Activated CD8-positive, alpha-beta memory T cell treated with anti-CD3 and anti-CD28 coated beads, Interleukin-2, amount 50 U/mL, for 24 hours (primary cell): ENCODE measurements around the gene STXBP4.
"Not testable (repeated sequence)": the region's sequence is repeated elsewhere in the genome, so short reads cannot be mapped to it uniquely, and the experiment has no call there.

ENCODE experiments used
- DNase-seq: peaks from one replicate; pipeline ENCODE4 v3.0.0-alpha.2; 2020; ENCODE audit errors: extremely low read depth

The STXBP4 gene

GRCh38 chr17:55057184-55057583, 88.6 kb downstream of the STXBP4 start:
- DNase-seq = no peak

DNA sequence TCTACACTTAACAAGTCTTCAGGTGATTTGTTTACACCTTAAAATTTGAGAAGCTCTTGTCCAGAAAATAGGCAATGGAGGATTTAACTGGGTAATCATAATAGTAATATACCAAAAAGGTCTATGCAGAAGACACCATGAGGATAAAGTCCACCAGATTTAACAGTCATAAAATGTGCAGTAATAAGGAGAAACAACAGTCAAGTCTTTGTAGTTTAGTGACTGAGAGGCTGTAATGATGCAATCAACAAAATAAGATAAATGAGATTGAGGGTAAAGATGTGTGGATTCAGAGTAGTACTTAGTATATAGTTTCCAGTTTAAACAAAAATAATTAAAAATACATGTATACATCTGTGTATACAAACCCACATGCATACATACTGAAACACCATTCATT, 91.2 kb downstream of the STXBP4 start:
- no peak for DNase-seq

DNA sequence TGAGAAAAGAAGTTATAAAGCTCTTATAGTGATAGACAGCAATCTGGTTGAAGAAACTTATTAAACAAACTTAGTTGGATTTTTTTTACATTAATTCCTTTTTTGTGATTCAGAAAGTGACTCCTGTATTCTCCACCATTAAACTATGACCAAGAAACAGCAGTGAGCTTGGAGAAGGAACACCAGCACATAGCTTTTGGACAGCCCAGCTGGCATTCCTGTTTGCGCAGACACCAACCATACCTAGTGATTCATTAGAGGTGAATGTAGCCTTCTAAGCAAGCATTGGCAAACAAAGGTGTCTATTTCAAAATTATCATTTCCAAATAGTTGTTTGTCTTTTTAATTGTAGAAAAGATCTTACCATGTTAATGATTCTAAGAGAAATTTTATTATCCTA, 94.4 kb downstream of the STXBP4 start:
- no peak for DNase-seq

DNA sequence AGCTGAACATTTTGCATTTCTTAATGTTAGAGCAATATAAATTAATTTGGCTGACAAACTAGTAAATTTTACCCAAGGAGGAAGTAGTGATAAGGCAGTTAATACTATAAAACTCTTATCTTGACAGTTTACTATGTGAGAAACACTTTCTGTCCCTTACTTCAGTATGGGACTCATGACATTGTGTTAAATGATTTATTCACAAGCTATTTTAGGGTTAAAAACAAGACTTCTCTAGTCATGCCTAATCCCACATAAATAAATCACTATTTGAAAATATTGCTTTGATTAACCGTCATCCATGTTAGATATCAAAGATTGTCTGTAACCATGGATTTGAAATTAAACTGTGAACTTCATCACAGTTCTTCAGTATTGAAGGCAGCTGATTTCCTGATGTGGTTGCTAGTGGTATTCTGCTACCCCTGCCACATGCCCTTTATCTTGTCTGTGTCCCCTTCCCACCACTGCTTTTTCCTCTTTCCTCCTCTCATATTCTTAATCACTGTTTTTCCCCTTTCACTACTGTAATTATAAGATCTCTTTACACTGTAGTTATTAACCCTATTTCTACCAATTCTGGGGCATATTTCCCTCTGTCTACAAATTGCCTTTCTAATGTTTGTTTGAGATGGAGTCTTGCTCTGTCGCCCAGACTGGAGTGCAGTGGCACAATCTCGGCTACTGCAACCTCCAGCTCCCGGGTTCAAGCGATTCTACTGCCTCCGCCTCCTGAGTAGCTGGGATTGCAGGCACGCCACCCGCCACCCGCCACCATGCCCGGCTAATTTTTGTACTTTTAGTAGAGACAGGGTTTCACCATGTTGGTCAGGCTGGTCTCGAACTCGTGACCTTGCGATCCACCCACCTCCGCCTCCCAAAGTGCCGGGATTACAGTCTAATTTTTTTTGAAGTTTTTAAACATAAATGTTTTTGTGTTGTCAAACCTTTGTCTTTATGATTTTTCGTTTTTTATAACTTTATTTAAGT, 95.6 kb downstream of the STXBP4 start:
- no peak for DNase-seq

- DNase-seq = no peak
Measured at GRCh38 chr17:55067697-55068439, 99.3 kb downstream of the STXBP4 start.

DNA sequence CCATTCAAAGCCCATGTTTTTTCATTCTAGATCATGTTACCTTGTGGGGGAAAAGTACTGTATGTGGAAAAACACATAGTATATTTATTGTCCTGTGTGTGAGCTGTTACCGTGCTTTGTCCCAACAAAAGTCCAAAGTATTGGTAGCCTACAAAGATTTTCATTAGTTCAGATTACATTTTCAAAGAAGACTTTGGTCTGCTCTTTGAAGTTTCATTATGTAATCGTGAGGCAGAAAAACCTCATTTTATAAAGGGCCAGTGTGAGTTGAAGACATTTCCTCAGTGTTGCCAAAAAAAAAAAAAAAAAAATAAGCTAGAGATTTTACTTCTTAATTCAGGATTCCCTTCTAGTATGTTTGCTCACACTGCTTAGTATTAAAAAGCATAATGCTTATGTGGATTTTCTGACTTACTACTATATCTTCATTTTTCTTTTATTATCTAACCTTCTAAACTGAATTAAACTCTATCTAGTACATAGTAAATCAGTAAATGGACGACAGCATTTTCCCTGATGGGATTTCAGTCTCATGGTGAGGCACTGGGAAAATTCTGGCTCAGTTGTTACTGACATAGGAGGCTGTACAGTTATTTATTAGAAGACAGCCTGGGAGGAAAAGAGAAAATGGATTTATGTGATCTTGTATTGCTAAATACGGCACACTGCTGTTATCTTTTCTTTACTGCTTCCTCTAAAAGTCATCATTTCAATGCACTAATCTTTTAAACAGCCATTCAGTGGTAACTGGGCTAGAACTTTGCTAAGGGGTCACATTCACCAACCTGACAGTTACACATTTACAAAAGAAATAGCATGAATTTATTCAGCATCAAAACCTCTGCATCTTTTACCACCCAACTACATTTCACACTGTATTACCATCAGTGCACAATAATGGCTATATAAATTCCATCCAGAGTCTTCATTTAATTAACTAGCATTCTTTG, 100.6 kb downstream of the STXBP4 start:
- no peak for DNase-seq

GRCh38 chr17:55069983-55070529, 101.5 kb downstream of the STXBP4 start:
- no peak for DNase-seq

DNA sequence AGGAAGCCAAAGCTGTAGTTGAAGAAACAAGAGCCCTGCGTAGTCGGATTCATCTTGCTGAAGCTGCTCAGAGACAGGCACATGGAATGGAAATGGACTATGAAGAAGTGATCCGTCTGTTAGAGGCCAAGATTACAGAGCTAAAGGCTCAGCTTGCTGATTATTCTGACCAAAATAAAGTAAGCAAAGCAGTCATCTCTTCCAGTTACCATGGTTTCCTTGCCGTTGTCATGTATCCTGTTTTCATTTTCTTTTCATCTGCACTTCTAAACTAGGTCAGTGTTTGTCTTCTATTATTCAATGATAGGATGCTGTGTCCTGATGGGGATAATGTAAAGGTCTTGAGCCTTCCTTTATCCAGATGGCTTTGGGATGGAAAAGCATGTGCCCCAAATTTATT, 104.3 kb downstream of the STXBP4 start:
- no peak for DNase-seq

DNA sequence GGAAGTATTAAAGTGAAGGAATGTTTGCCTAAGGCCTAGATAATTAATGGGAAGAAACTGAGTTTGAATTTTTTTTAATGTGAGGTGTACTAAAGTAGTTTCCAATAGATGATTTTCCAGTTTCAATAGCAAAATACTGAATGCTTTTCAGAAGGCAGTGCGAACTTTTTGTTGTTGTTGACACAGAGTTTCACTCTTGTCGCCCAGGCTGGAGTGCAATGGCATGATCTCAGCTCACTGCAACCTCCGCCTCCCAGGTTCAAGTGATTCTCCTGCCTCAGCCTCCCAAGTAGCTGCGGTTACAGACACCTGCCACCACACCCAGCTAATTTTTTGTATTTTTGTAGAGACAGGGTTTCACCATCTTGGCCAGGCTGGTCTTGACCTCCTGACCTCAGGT, 104.9 kb downstream of the STXBP4 start:
- DNase-seq = not testable (repeated sequence)

- no peak for DNase-seq
Measured at GRCh38 chr17:55081559-55081958, 113.0 kb downstream of the STXBP4 start.

GRCh38 chr17:55086635-55087058, 118.1 kb downstream of the STXBP4 start:
- DNase-seq = no peak

DNA sequence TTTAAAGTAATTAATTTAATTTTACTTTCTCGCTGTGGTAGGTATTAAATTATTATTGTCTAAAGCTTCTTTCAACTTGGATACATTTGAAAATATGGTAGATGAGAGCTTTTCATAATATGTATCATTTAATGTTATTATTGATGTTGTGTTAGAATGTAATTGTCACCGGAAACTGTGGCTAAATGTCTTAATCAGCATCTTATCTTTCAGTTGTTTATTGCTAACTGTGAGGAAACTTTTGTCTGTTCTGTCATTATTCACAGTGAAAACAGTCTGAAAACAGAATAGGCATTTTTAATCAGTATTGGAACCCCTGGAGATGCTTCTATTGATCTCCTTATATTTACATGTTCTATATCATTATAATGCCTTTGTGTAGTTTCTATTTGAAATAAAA, 120.7 kb downstream of the STXBP4 start:
- no peak for DNase-seq

GRCh38 chr17:55090079-55090492, 121.5 kb downstream of the STXBP4 start:
- no peak for DNase-seq

- no peak for DNase-seq
Measured at GRCh38 chr17:55093353-55093752, 124.8 kb downstream of the STXBP4 start.

DNA sequence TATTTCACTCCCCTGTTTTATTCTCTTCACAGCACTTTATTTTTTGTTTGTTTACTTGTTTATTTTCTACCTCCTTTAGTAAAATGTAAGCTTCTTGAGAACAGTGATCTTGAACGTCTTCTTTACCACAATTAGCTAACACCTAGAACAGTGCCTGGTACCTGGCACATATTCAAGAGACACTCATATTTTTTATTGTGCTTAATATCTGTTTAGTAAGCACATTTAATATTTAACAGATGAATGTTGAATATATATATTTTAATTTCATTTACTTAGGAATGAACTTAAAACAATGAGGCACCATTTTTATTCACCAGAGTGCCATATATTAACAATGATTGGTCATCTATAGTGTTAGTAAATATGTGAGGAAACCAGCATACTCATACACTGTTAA, 130.2 kb downstream of the STXBP4 start:
- DNase-seq = no peak

DNA sequence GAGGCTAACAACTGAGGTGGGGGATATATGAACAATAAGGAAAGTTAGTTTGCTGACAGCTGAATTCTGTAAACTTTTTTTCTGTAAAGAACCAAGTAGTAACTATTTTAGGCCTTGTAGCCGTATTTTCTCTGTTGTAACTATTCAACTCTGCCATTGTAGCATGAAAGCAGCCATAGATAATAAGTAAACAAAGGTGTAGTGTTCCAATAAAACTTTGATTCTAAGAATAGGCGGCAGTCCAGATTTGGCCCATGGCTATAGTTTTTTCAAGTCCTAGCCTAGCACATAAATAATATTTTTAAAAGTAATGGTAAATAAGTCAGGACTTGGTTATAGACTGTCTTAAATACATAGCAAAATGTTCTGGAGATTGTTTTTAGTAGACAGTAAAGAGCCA, 142.0 kb downstream of the STXBP4 start:
- no peak for DNase-seq

DNA sequence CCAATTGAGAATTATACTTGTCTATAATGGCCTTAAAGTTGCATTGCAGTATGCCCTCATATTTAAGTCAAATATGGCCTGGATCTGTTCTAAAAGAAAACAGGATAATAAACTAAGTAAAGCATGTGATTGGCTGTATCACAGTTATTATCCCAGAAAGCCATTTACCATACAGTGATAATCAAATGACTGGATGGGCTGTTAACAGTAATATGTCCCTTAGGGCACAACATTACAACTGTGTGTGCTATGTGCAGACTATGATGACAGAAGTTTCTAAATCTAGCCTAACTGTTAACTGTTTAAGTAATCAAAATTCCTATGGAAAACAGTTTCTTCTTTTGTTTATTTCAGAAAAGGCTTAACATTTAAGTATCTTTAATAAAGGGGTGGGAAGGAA, 145.7 kb downstream of the STXBP4 start:
- DNase-seq = no peak

- no peak for DNase-seq
Measured at GRCh38 chr17:55116440-55116914, 147.9 kb downstream of the STXBP4 start.

GRCh38 chr17:55117164-55117563, 148.6 kb downstream of the STXBP4 start:
- no peak for DNase-seq

GRCh38 chr17:55120651-55121050, 152.1 kb downstream of the STXBP4 start:
- DNase-seq = no peak

DNA sequence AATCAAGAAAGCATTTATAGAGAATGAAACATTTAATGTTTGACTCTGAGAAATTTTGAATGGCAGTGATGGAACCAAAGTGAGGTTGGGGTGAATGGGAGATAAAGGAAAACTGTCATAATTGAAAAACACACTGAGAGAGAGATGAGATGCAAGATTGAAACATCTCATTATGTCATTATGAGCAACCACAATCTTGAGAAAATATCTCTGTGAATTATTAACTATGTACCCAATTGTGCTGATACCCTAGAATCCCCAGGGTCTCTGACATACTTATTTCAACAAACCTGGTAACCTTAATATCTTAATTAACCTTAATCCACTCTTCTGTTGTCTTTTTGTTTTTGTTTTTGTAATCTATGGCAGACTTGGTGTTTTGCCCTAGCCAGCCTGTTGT, 152.7 kb downstream of the STXBP4 start:
- DNase-seq = no peak
